HuH-7 (cell line): ENCODE measurements around the gene TLR9.

Experiments
- DNase-seq: peaks from one replicate; pipeline ENCODE4 v3.0.0; 2011; ENCODE audit warnings: low spot score

The TLR9 gene

GRCh38 chr3:52232279-52233107 lies 7.0 kb upstream of the TLR9 start:
- DNase-seq, result no peak

GRCh38 chr3:52231502-52232278 lies 6.2 kb upstream of the TLR9 start:
- DNase-seq, result peak; percentile 85

GRCh38 chr3:52230889-52231499 lies 5.5 kb upstream of the TLR9 start:
- DNase-seq, result no peak

- DNase-seq, result no peak
Measured at GRCh38 chr3:52230461-52230860, 5.0 kb upstream of the TLR9 start.

- DNase-seq, result no peak
Measured at GRCh38 chr3:52229656-52230055, 4.2 kb upstream of the TLR9 start.

- DNase-seq, result no peak
Measured at GRCh38 chr3:52228751-52229291, 3.4 kb upstream of the TLR9 start.

GRCh38 chr3:52228266-52228665 lies 2.8 kb upstream of the TLR9 start:
- no peak for DNase-seq

- no peak for DNase-seq
Measured at GRCh38 chr3:52227766-52228165, 2.3 kb upstream of the TLR9 start.

GRCh38 chr3:52227117-52227516 lies 1.7 kb upstream of the TLR9 start:
- no peak for DNase-seq

- DNase-seq, result no peak
Measured at GRCh38 chr3:52226229-52226817, 878 bp upstream of the TLR9 start.

- no peak for DNase-seq
Measured at GRCh38 chr3:52223449-52224408, 1.7 kb downstream of the TLR9 start.

- DNase-seq, result no peak
Measured at GRCh38 chr3:52222319-52223221, 2.9 kb downstream of the TLR9 start.

GRCh38 chr3:52221563-52222318 lies 3.7 kb downstream of the TLR9 start:
- DNase-seq, result no peak

- DNase-seq, result no peak
Measured at GRCh38 chr3:52221141-52221562, 4.3 kb downstream of the TLR9 start.

- peak; percentile 96 for DNase-seq
Measured at GRCh38 chr3:52220380-52221026, 4.9 kb downstream of the TLR9 start.

GRCh38 chr3:52218937-52219650 lies 6.4 kb downstream of the TLR9 start:
- no peak for DNase-seq

GRCh38 chr3:52218454-52218853 lies 7.0 kb downstream of the TLR9 start:
- no peak for DNase-seq

- DNase-seq, result no peak
Measured at GRCh38 chr3:52218026-52218425, 7.4 kb downstream of the TLR9 start.
